ENCODE measurements around the gene FER.
"Not testable (repeated sequence)": the region's sequence is repeated elsewhere in the genome, so short reads cannot be mapped to it uniquely, and the experiment has no call there.

FER gene

GRCh38 chr5:109145139-109145538 is 397.4 kb downstream of the FER start:
- DNase-seq, result no peak

- DNase-seq, result no peak
Measured at GRCh38 chr5:109146591-109146990, 398.9 kb downstream of the FER start.

GRCh38 chr5:109152565-109152964 is 404.9 kb downstream of the FER start:
- no peak for DNase-seq

- no peak for DNase-seq
Measured at GRCh38 chr5:109155625-109156024, 407.9 kb downstream of the FER start.

- DNase-seq, result no peak
Measured at GRCh38 chr5:109156885-109157284, 409.2 kb downstream of the FER start.

GRCh38 chr5:109160468-109160867 is 412.8 kb downstream of the FER start:
- no peak for DNase-seq

GRCh38 chr5:109161914-109162683 is 414.4 kb downstream of the FER start:
- no peak for DNase-seq

- no peak for DNase-seq
Measured at GRCh38 chr5:109163336-109163735, 415.6 kb downstream of the FER start.

GRCh38 chr5:109164001-109164400 is 416.3 kb downstream of the FER start:
- no peak for DNase-seq

GRCh38 chr5:109167586-109167985 is 419.9 kb downstream of the FER start:
- no peak for DNase-seq

GRCh38 chr5:109168151-109168550 is 420.5 kb downstream of the FER start:
- no peak for DNase-seq

- DNase-seq, result no peak
Measured at GRCh38 chr5:109170629-109171350, 423.1 kb downstream of the FER start.

- not testable (repeated sequence) for DNase-seq
Measured at GRCh38 chr5:109171437-109172073, 423.9 kb downstream of the FER start.

- DNase-seq, result no peak
Measured at GRCh38 chr5:109173036-109173794, 425.5 kb downstream of the FER start.

- no peak for DNase-seq
Measured at GRCh38 chr5:109177227-109177626, 429.5 kb downstream of the FER start.

GRCh38 chr5:109177782-109178181 is 430.1 kb downstream of the FER start:
- no peak for DNase-seq

GRCh38 chr5:109180668-109181067 is 433.0 kb downstream of the FER start:
- no peak for DNase-seq

GRCh38 chr5:109186759-109187158 is 439.1 kb downstream of the FER start:
- DNase-seq, result no peak

- no peak for DNase-seq
Measured at GRCh38 chr5:109191153-109191558, 443.5 kb downstream of the FER start.

- no peak for DNase-seq
Measured at GRCh38 chr5:109192027-109192426, 444.3 kb downstream of the FER start.

- no peak for DNase-seq
Measured at GRCh38 chr5:109192555-109193281, 445.0 kb downstream of the FER start.

GRCh38 chr5:109195667-109196066 is 448.0 kb downstream of the FER start:
- no peak for DNase-seq

Measured in stimulated activated CD4-positive, alpha-beta T cell treated with anti-CD3 and anti-CD28 coated beads, Interleukin-12 subunit alpha, Interleukin-12 subunit beta, amount 100 ng/mL, for 4 hours (primary cell).